Left cardiac atrium (tissue), 4 donors: Measurements from ENCODE around the gene FBXO39. TPM values are rescaled to one million over a fixed set of nuclear protein-coding genes. Genes with fewer than 3 reads are reported as not detected.
"Not testable (repeated sequence)": the region's sequence is repeated elsewhere in the genome, so short reads cannot be mapped to it uniquely, and the experiment has no call there.

Experiments
- ATAC-seq, 2 donors: fragments of 200-7000 bp; cut with Tn5 transposase; one replicate each; pipeline ENCODE4 v1.9.1; 2020; ENCODE audit warnings: mild to moderate bottlenecking in 2 of 2, moderate library complexity in 2 of 2
- DNase-seq: peaks from one replicate; pipeline ENCODE4 v3.0.0-alpha.2; 2020
- intact Hi-C, 2 donors: fragments of 100-400 bp; cut with DNase I; formaldehyde crosslinking; loops; one replicate each; pipeline versions ENCODE4 v1.14.1 to v1.15.1; 2022 to 2023
- long read RNA-seq: library from polyadenylated mRNA; unstranded; transcript quantifications from one replicate; pipeline ENCODE4 v2.0.0, GENCODE V29; 2021
- total RNA-seq, 2 donors: library from RNA; stranded (reverse); fragmentation: NEBNext Ultra II Directional; extraction: Animal tissue kit (Norgen Biotek cat#: 25700); gene quantifications; one replicate each; pipeline ENCODE4 v1.2.1, GENCODE V29; 2021
- donor health status: DM: no; HTN: yes; CAD: no.
- donor health status: DM: no; HTN: yes; CAD: no; lungs with severe emphysema.
- donor health status: DM: yes; HTN: yes; CAD: no.
- donor health status: Dilated cardiomyopathy.

Gene FBXO39
- total RNA-seq = under 1 TPM; 0.12 to 0.34 TPM
- long read RNA-seq = 0 reads

GRCh38 chr17:6775871-6776405, at the start of gene FBXO39:
FBXO39 (plus strand) TSS chr17:6776215; CDS start chr17:6779869, 3,654 bp downstream.
- peak; percentile 68 for ATAC-seq
- intact Hi-C loops = no loop called here

GRCh38 chr17:6729531-6729930, 46.5 kb upstream of the FBXO39 start:
- ATAC-seq (no peak), DNase-seq (no peak)
- intact Hi-C loops = no loop called here

More at GRCh38 chr17:6775871-6776405, at the start of gene FBXO39:
- peak; percentile 27 for DNase-seq

- intact Hi-C loops, DNase-seq, ATAC-seq: not testable (repeated sequence)
These were observed 29.4 kb upstream of the FBXO39 start for GRCh38 chr17:6746665-6747064.

DNA sequence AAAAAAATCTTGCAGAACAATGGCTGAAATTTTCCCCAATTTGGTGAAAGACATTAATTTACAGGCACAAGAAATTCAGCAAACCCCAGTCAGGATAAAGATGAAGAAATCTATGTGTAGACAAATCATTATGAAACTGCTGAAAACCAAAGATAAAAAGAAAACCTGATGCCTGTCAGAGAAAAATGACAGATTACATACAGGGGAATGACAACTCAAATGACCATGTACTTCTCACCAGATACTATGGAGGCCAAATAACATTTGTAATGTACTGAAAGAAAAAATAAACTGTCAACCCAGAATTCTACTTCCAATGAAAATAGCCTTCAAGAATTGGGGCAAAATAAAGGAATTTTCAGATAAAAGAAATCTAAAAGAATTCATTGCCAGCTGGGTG, 27.4 kb upstream of the FBXO39 start:
- intact Hi-C loops = no loop called here
- ATAC-seq = no peak
- no peak for DNase-seq

- intact Hi-C loops = no loop called here
- DNase-seq = no peak
- ATAC-seq = no peak
These were observed 26.5 kb upstream of the FBXO39 start for GRCh38 chr17:6749519-6749918.

- intact Hi-C loops = no loop called here
- ATAC-seq = peak; percentile 65 to 78
- peak; percentile 63 for DNase-seq
These were observed 23.7 kb upstream of the FBXO39 start for GRCh38 chr17:6752068-6752909.

DNA sequence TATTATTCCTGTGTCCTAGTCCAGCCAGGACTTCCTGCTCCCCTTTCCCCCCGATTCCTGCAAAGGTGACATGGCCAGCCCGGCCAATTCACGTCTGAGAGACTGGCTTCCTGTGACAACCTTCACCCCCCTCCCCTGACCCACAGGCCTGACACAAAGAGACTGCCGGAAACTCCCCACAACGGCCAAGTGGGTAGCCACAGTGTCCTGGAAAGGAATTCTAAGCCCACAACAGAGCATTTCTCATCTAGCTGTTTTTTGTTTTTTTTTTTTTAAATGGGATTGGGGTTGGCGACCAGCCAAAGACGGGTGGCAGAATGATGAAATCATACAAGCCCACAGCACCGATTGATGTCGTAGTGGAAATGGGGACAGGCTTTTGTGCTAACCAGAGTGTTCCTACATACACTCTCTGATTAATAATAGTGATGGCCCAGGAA, 23.0 kb upstream of the FBXO39 start:
- peak; percentile 73 to 74 for ATAC-seq
- DNase-seq = peak; percentile 79
- intact Hi-C loops = no loop called here

DNA sequence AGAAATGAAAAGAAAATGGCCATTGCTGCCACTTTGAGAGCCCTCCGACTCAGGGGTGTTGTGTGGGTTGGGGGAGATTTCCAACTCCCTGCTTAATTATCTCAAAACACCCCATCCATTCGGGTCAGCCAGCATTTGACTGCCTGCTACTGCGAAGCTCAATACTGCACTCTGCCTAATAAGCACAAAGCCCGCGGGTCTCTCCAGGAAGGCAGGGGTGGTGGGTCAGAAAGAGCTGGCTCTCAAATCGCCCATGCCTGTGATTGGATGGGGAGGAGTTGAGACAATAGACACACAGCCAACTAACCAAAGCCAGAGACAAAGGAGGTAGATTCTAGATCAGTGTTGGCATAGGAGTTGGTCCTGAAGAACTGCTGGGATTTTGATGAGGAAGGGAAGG, 22.5 kb upstream of the FBXO39 start:
- intact Hi-C loops = no loop called here
- DNase-seq = no peak
- ATAC-seq = no peak

DNA sequence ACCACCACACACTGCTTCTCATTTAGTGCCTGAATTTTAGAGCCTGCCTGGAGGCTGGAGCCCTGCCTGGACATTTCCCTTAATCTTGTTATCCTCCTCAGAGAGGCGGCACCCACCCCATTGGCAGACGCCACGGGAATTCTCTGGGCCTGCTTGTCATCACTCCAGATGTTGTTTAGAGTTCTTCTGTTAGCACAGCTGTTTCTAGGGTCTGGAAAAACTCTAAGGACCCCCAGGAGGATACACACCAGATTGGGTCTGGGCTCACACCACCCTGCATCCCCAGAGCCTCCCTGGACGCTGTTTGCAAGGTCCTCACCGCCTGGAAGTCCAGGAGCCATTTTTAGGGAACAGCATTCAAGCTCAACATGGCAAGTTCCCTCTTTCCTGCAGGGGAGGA, 20.7 kb upstream of the FBXO39 start:
- peak; percentile 39 to 68 for ATAC-seq
- intact Hi-C loops = no loop called here
- DNase-seq = peak; percentile 78

DNA sequence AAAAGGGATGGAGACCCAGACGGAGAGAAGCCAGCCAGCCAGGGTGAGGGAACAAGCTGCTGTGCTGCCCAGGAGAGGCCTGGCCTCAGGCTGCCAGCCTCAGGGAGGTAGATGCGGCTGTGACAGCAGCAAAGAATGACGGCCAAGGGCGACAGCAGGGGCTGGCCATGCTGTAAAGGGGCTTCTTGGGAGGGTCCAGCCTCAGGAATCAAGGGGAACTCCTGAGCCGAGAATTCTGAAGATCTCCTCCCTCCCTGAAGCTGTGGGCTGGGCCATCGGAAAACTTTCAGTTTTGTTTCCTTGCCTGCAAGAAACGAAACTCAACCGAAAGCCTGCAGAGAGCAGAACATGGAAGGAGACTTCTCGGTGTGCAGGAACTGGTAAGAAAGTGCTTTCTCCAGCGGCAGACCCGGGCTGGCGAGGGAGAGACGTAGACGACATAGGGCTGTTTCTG, 20.3 kb upstream of the FBXO39 start, which contains the start of gene XAF1:
TSS of gene XAF1 (plus strand) at position 316 of the 454 bp plus-strand sequence. CDS start at position 349, 33 bp downstream.
- peak; percentile 54 to 61 for ATAC-seq
- intact Hi-C loops = no loop called here
- DNase-seq = peak; percentile 49

DNA sequence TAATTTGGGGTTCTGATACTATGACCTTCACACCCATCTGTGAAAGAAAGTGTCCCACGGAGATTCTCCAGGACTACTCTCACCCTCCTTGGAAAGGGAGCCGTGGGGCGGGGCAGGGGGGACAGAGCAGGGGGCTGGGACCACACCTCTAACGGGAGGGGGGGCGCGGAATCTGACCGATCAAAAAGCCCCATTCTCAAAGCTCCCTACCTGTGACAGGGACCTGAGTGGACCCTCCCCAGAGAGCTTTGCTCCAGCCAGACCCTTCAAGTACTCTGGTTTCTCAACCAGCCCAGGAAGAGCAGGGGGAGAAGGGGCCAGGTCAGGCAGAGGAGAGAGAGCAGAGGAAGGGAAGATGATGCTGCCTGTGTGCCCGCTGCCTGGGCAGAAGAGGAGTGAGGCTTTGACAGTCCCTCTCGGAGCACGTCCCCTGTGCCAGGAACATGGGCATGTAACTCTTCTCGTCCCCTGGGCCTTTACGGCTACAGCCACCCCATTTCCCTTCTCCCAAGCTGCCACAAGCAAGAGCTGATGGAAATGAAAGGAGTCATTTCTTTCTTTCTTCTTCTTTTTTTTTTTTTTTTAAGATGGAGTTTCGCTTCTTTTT, 19.5 kb upstream of the FBXO39 start:
- ATAC-seq = no peak
- DNase-seq = no peak
- intact Hi-C loops = no loop called here

DNA sequence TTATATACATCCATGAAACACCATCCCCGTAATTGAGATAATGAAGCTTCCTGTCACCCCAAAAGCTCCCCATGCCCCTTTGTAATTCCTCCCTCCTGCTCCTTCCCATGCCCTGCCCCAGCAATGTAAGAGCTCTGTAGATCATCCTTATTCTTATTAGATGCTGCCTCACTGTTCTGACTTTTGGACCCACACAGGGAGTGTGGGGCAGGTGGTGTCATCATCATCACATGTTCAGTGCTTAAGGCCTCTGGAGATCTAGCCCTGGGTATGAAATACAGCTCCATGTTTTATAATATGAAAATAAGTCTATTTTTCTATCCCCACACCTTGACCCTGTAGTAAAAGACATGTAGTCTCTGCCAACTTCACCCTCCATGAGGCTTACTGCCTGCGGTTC, 18.3 kb upstream of the FBXO39 start:
- intact Hi-C loops = no loop called here
- ATAC-seq (no peak), DNase-seq (no peak)

- ATAC-seq (no peak), DNase-seq (no peak)
- intact Hi-C loops = no loop called here
These were observed 14.2 kb upstream of the FBXO39 start for GRCh38 chr17:6761779-6762178.

- intact Hi-C loops = no loop called here
- DNase-seq (no peak), ATAC-seq (no peak)
These were observed 7.6 kb upstream of the FBXO39 start for GRCh38 chr17:6768447-6768846.

DNA sequence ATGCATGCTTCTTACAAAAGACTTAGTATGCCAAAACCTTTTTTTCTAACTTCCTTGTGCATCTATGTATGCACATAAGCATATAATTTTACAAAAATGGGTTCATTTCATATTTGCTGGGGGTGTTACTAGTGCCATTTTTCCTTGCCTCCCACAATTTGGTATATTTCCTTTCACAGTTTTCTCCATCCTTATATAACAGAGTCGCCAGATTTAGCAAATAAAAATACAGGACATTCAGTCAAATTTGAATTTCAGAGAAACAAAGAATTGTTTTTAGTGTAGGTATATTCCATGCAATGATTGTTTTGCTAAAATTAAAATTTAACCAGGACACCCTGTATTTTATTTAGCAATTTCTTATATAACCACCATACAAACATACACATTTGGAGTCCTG, 4.0 kb upstream of the FBXO39 start:
- no peak for ATAC-seq
- intact Hi-C loops = no loop called here
- no peak for DNase-seq

GRCh38 chr17:6774906-6775305, 1.1 kb upstream of the FBXO39 start:
- DNase-seq, intact Hi-C loops, ATAC-seq: not testable (repeated sequence)

DNA sequence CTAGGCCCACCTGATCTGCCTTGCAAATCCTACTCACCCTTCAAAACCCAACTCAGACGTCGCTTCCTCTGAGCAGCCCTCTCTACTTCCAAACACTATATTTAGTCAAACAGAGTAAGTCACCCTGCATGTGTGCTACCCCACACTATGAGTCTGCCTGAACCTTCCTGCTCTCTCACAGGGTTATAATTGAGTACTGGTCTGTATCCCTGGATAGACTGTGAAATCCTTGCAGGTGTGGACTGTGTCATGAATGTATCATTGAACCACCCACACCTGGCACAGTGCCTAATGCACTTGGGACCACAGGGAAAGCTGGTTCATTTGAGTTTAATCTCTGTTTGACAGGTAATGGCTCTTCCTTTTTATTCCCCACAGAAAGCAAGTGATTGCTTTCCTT, 3.4 kb downstream of the FBXO39 start:
- intact Hi-C loops = no loop called here
- ATAC-seq (no peak), DNase-seq (no peak)

- no peak for DNase-seq
- intact Hi-C loops = no loop called here
These were observed 4.0 kb downstream of the FBXO39 start for GRCh38 chr17:6780001-6780400.

DNA sequence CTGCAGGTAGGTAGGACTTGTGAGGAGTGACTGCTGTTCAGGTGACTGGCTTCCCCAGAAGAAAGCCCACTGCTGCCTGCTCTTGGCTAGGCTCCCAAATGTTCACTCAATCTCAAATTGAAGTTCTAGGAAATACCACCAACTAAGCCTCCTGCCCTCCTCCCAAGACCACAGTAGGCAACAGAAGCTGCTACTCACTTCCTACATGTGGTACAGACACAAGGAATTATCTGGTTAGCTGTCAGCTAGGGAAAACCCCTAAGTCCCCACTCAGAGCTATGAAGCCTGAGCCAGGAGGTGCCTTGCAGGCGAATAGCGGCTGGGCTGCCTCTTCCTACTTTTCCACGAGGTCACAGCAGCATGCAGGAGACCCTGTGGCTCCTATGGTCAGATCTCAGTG, 4.9 kb downstream of the FBXO39 start:
- ATAC-seq (no peak), DNase-seq (no peak)
- intact Hi-C loops = no loop called here

More at GRCh38 chr17:6780001-6780400, 4.0 kb downstream of the FBXO39 start:
- ATAC-seq = no peak

DNA sequence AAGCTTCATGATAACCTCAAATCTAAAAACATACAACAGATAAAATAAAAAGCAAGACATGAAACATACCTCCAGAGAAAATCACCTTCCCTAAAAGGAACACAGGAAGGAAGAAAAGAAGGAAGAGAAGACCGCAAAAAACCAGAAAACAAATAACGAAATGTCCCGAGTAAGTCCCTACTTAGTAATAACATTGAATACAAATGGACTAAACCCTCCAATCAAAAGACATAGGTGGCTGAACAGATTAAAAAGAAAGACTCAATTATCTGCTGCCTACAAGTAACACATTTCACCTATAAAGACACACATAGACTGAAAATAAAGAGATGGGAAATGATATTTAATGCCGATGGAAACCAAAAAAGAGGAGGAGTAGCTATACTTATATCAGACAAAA, 6.2 kb downstream of the FBXO39 start:
- intact Hi-C loops = no loop called here
- no peak for DNase-seq
- ATAC-seq = no peak
